Gastrocnemius medialis (tissue), 4 donors: ENCODE results near the gene CMPK2. TPM values are rescaled to one million over a fixed set of nuclear protein-coding genes. Genes with fewer than 3 reads are reported as not detected.

Experiments used
- ATAC-seq, 2 donors: fragments of 150-250 bp; one replicate each; pipeline ENCODE4 v1.9.1; 2016
- DNase-seq, 2 donors: peaks; one replicate each; pipeline ENCODE4 v3.0.0-alpha.2; 2019
- H3K27ac ChIP-seq, 4 donors: fragments of 200-600 bp; sonication (generic); 1 replicate in 1 of 4; 2 replicates in 3 of 4; pipeline ENCODE4 v1.5.1; 2016 to 2018; ENCODE audit warnings: mild to moderate bottlenecking in 2 of 4, moderate library complexity in 1 of 4
- H3K27me3 ChIP-seq, 3 donors: fragments of 200-600 bp; sonication (generic) in 2 of 3; 1 replicate in 1 of 3; 2 replicates in 2 of 3; pipeline versions ENCODE4 v1.5.1 to v1.6.0; 2016 to 2019; ENCODE audit warnings: mild to moderate bottlenecking in 1 of 3, moderate library complexity in 1 of 3
- H3K36me3 ChIP-seq, 2 donors: fragments of 200-600 bp; sonication (generic) in 1 of 2; one replicate each; pipeline ENCODE4 v1.5.1; 2017 to 2018
- H3K4me1 ChIP-seq, 2 donors: fragments of 200-600 bp; sonication (generic) in 1 of 2; one replicate each; pipeline ENCODE4 v1.5.1; 2016 to 2017; ENCODE audit warnings: mild to moderate bottlenecking in 2 of 2
- H3K4me3 ChIP-seq, 4 donors: fragments of 200-600 bp; sonication (generic) in 3 of 4; 1 replicate in 1 of 4; 2 replicates in 3 of 4; pipeline ENCODE4 v1.5.1; 2016 to 2019; ENCODE audit warnings: mild to moderate bottlenecking in 2 of 4
- H3K9me3 ChIP-seq, 3 donors: fragments of 200-600 bp; sonication (generic) in 2 of 3; 1 replicate in 1 of 3; 2 replicates in 2 of 3; pipeline ENCODE4 v1.5.1; 2016 to 2019
- CTCF ChIP-seq, 5 experiments: fragments of 450-650 bp in 3 of 5; fragments of 200-600 bp in 2 of 5; sonication (generic) in 2 of 5; IDR thresholded peaks in 4 of 5; conservative IDR thresholded peaks in 1 of 5; 1 replicate in 4 of 5; 2 replicates in 1 of 5; pipeline ENCODE4 v1.5.1; 2016 to 2019; ENCODE audit warnings: antibody characterized with exemption in 5 of 5, mild to moderate bottlenecking in 3 of 5, moderate library complexity in 3 of 5
- POLR2A ChIP-seq, 2 donors: fragments of 450-650 bp; IDR thresholded peaks; one replicate each; pipeline ENCODE4 v1.6.1; 2017; ENCODE audit warnings: antibody characterized with exemption in 2 of 2, mild to moderate bottlenecking in 2 of 2, moderate library complexity in 2 of 2
- in situ Hi-C, 4 donors: fragments of 200-750 bp; cut with MboI; loops; one replicate each; pipeline versions ENCODE4 v1.15.0 to v1.8.0; 2017; ENCODE audit warnings: low sequenced_read_pairs in 4 of 4
- intact Hi-C: fragments of 100-400 bp; cut with DNase I; formaldehyde crosslinking; loops from one replicate; pipeline ENCODE4 v1.15.1; 2023; ENCODE audit warnings: low total_unique reads
- total RNA-seq, 4 donors: library from RNA; depleted of rRNA; stranded (reverse); fragments of >200 nt; gene quantifications; one replicate each; pipeline versions ENCODE4 v1.1.0 to v1.2.3, GENCODE V29; 2016

CMPK2 gene
- total RNA-seq, 4 donors from 2014 or later = 2.1 to 12.2 (median 3.3) TPM

- Histone ChIP-seq H3K27ac (no peak overlapping the region), H3K36me3 (no peaks in the 10 kb centered on the region), H3K27me3 (no peaks in the 10 kb centered on the region), H3K4me1 (no peaks in the 10 kb centered on the region), H3K4me3 (no peak overlapping the region), H3K9me3 (no peaks in the 10 kb centered on the region)
- ATAC-seq (no peak), DNase-seq (no peak)
- intact Hi-C loops (no loop called here), in situ Hi-C loops (no loop called here)
- TF ChIP-seq POLR2A (IDR thresholded peaks at IDR 0.05) (no peak), CTCF (IDR thresholded peaks at IDR 0.05 in 4 of 5, conservative IDR thresholded peaks at IDR 0.05 in 1 of 5) (no peak)
Observed at GRCh38 chr2:6834163-6834562, 31.5 kb downstream of the CMPK2 start.

- Histone ChIP-seq H3K4me1 (no peaks in the 10 kb centered on the region), H3K27me3 (no peaks in the 10 kb centered on the region), H3K36me3 (no peaks in the 10 kb centered on the region), H3K27ac (no peak overlapping the region), H3K4me3 (no peak overlapping the region), H3K9me3 (no peaks in the 10 kb centered on the region)
- in situ Hi-C loops (no loop called here), intact Hi-C loops (no loop called here)
- ATAC-seq (no peak), DNase-seq (no peak)
- no peak for TF ChIP-seq POLR2A (IDR thresholded peaks at IDR 0.05)
Observed at GRCh38 chr2:6833300-6833604, 32.5 kb downstream of the CMPK2 start.

- no peak for TF ChIP-seq CTCF (IDR thresholded peaks at IDR 0.05 in 4 of 5, conservative IDR thresholded peaks at IDR 0.05 in 1 of 5)
- no peak for TF ChIP-seq POLR2A (IDR thresholded peaks at IDR 0.05)
- H3K9me3 ChIP-seq = no peaks in the 10 kb centered on the region
- DNase-seq (no peak), ATAC-seq (no peak)
- no peak overlapping the region for H3K4me3 ChIP-seq
- in situ Hi-C loops (no loop called here), intact Hi-C loops (no loop called here)
- no peaks in the 10 kb centered on the region for H3K36me3 ChIP-seq
- no peak overlapping the region for H3K27ac ChIP-seq
- H3K4me1 ChIP-seq = no peaks in the 10 kb centered on the region
- H3K27me3 ChIP-seq = no peaks in the 10 kb centered on the region
Observed at GRCh38 chr2:6832596-6833299, 33.0 kb downstream of the CMPK2 start.

- Histone ChIP-seq H3K4me3 (no peak overlapping the region), H3K27ac (no peak overlapping the region), H3K27me3 (no peaks in the 10 kb centered on the region), H3K9me3 (no peaks in the 10 kb centered on the region), H3K4me1 (peaks cover 0 to 6% of the 10 kb centered on the region in 2 donors), H3K36me3 (no peaks in the 10 kb centered on the region)
- no peak for DNase-seq
- TF ChIP-seq CTCF (IDR thresholded peaks at IDR 0.05 in 4 of 5, conservative IDR thresholded peaks at IDR 0.05 in 1 of 5) = no peak
- no peak for TF ChIP-seq POLR2A (IDR thresholded peaks at IDR 0.05)
- intact Hi-C loops (no loop called here), in situ Hi-C loops (no loop called here)
- no peak for ATAC-seq
Observed at GRCh38 chr2:6831229-6831628, 34.5 kb downstream of the CMPK2 start.

- Histone ChIP-seq H3K4me1 (peaks cover 0 to 6% of the 10 kb centered on the region in 2 donors), H3K27ac (no peak overlapping the region), H3K27me3 (no peaks in the 10 kb centered on the region), H3K36me3 (no peaks in the 10 kb centered on the region), H3K4me3 (no peak overlapping the region), H3K9me3 (no peaks in the 10 kb centered on the region)
- in situ Hi-C loops (no loop called here), intact Hi-C loops (no loop called here)
- ATAC-seq (no peak), DNase-seq (no peak)
- TF ChIP-seq POLR2A (IDR thresholded peaks at IDR 0.05) (no peak), CTCF (IDR thresholded peaks at IDR 0.05 in 4 of 5, conservative IDR thresholded peaks at IDR 0.05 in 1 of 5) (peak in 4 of 5 experiments; percentile 11 to 38 (median 30))
Observed at GRCh38 chr2:6828299-6828584, 37.5 kb downstream of the CMPK2 start.
